ENCODE measurements around the gene CDT1. TPM values are rescaled to one million over a fixed set of nuclear protein-coding genes. Genes with fewer than 3 reads are reported as not detected.

CDT1 gene
- total RNA-seq, 1 donor from 2014 or later = 0.26 TPM

DNA sequence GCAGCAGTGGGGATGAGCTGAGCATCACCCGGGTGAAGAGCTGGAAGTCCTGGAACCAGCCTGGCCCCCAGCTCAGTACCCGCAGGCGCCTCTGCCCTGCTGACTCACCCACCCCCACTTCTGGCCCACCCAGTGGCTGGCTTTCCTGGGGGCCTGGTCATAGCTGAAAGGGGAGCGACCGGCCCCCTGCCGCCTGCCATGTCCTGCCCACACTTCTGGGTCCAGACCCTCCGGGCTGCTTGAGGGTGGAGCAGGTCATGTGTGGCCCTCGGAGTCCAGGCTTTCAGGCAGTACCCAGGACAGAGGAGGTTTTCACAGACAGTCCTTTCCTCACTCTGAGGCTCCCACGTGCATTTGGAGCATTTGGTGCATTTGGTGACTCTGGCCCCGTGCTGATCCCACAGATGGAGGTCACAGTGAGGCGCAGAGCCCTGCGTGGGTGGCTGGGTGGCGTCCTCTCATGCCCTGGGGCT is 11.5 kb upstream of the CDT1 start:
- DNase-seq (ENCODE audit: low read depth) (no peak), FAIRE-seq (no peak)
- peaks cover 9% of the 10 kb centered on the region for H3K27me3 ChIP-seq (ENCODE audit: control insufficient read depth, insufficient read depth, low read length)

DNA sequence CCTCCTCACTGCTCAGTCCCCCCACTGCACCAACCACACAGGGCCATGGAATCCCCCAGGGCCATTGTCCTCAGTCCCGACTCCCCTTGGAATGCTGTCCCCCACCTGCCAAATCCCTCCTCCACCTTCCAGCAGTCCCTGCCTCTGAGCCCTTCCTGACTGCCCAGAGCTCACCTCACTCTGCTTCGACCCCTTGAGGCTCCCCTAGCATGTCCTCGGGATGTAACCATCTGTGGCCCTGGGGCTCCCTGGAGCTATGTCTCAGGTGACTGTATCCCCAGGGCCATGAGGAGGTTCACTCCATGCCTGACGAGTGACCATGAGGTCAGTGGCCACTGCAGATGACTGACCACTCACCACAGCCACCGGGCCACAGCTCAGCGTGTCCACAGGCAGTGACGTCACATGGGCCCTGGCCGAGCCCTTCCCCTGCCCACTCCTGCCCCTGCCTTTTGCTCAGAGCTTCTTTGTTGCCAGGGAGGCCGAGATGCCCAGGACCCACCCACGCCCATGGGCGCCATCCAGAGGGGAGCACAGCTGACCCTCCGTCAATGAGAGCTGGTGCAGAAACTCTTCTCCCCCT is 10.8 kb upstream of the CDT1 start:
- FAIRE-seq (no peak), DNase-seq (ENCODE audit: low read depth) (no peak)
- H3K27me3 ChIP-seq (ENCODE audit: control insufficient read depth, insufficient read depth, low read length) = peaks cover 9% of the 10 kb centered on the region
- no peak for TF ChIP-seq CTCF (IDR thresholded peaks at IDR 0.05; ENCODE audit: insufficient read depth, low read length, severe bottlenecking)
- no peak overlapping the region for H3K4me3 ChIP-seq (ENCODE audit: low read depth, low read length)
- no peaks in the 10 kb centered on the region for H3K36me3 ChIP-seq (ENCODE audit: control insufficient read depth, insufficient read depth, low read length)

More for the DNA sequence above, 11.5 kb upstream of the CDT1 start:
- Histone ChIP-seq H3K4me3 (ENCODE audit: low read depth, low read length) (no peak overlapping the region), H3K36me3 (ENCODE audit: control insufficient read depth, insufficient read depth, low read length) (no peaks in the 10 kb centered on the region)
- TF ChIP-seq CTCF (IDR thresholded peaks at IDR 0.05; ENCODE audit: insufficient read depth, low read length, severe bottlenecking) = no peak

DNA sequence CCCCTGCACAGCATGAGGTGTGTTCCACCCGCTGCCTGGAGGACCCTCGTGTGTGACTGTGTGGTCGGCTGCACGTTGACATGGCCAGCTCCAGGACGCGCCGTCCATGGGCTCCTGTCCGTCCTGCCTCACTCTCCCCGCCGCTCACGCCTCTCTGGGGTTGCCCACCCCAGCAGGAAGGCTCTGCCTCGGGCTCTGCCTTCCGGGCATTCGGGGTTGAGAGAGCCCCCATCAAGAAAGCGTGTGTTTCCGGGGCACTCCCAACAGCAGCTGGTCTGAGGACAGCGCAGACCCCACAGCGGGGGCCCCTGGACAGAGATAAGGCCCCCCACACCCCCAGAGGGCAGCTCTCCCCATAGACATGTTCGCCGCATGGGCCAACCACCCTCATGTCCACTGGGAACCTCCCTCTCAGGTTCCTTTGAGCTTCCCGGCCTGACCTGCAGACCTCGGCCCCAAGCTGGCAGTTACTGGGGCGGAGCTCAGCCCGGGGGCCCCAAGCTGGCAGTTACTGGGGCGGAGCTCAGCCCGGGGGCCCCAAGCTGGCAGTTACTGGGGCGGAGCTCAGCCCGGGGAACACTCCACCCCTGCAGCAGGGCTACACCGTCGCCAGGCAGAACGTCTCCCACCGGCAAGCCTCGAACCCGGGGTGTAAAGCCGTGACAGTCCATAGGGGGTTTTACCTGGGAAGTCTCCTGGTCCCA is 10.2 kb upstream of the CDT1 start:
- H3K27me3 ChIP-seq (ENCODE audit: control insufficient read depth, insufficient read depth, low read length) = peaks cover 9% of the 10 kb centered on the region
- no peak overlapping the region for H3K4me3 ChIP-seq (ENCODE audit: low read depth, low read length)
- DNase-seq (ENCODE audit: low read depth) = no peak
- FAIRE-seq = no peak
- no peak for TF ChIP-seq CTCF (IDR thresholded peaks at IDR 0.05; ENCODE audit: insufficient read depth, low read length, severe bottlenecking)
- H3K36me3 ChIP-seq (ENCODE audit: control insufficient read depth, insufficient read depth, low read length) = no peaks in the 10 kb centered on the region

GRCh38 chr16:88796278-88796677 is 7.3 kb upstream of the CDT1 start:
- Histone ChIP-seq H3K4me3 (ENCODE audit: low read depth, low read length) (no peak overlapping the region), H3K36me3 (ENCODE audit: control insufficient read depth, insufficient read depth, low read length) (no peaks in the 10 kb centered on the region), H3K27me3 (ENCODE audit: control insufficient read depth, insufficient read depth, low read length) (peaks cover 8% of the 10 kb centered on the region)
- TF ChIP-seq CTCF (IDR thresholded peaks at IDR 0.05; ENCODE audit: insufficient read depth, low read length, severe bottlenecking) = no peak
- DNase-seq (ENCODE audit: low read depth) (no peak), FAIRE-seq (no peak)

DNA sequence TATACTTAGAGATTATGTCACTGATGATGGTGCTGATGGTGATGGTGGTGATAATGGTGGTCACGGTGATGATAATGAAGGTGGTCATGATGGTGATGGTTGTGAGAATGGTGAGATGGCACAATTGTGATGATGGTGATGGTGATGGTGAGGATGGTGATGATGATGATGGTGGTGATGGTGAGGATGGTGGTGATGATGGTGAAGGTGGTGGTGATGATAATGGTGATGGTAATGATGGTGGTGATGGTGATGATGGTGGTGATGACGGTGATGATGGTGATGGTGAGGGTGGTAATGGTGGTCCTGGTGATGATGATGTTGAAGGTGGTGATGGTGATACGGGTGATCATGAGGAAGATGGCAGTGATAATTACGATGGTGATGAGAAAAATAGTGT is 5.5 kb upstream of the CDT1 start:
- no peak for TF ChIP-seq CTCF (IDR thresholded peaks at IDR 0.05; ENCODE audit: insufficient read depth, low read length, severe bottlenecking)
- FAIRE-seq = no peak
- Histone ChIP-seq H3K36me3 (ENCODE audit: control insufficient read depth, insufficient read depth, low read length) (no peaks in the 10 kb centered on the region), H3K27me3 (ENCODE audit: control insufficient read depth, insufficient read depth, low read length) (no peaks in the 10 kb centered on the region), H3K4me3 (ENCODE audit: low read depth, low read length) (no peak overlapping the region)
- DNase-seq (ENCODE audit: low read depth) = no peak

Measured in bronchial epithelial cell (primary cell).